A549 (cell line): ENCODE data around the gene KDM8. TPM values are rescaled to one million over a fixed set of nuclear protein-coding genes. Genes with fewer than 3 reads are reported as not detected.

Experiments
- ATAC-seq, 2 experiments: fragments of 200-7000 bp in 1 of 2; fragments of >200 bp in 1 of 2; cut with Nextera tagmentation in 1 of 2; cut with Tn5 transposase in 1 of 2; 3 replicates each; pipeline versions ENCODE4 v1.8.0 to v1.9.1; 2018 to 2020; ENCODE audit warnings: mild to moderate bottlenecking in 1 of 2, moderate library complexity in 1 of 2
- CTCF ChIA-PET: fragments of 300-600 bp; sonication (Branson Sonifier 250); formaldehyde crosslinking; extraction: SDS; loops from one replicate; lab custom pipeline; 2021; ENCODE audit warnings: antibody characterized with exemption, inconsistent platforms; lab: Yijun Ruan, JAX
- POLR2A ChIA-PET: fragments of 350-600 bp; formaldehyde crosslinking; extraction: SDS; loops from one replicate; lab custom pipeline; 2021; ENCODE audit warnings: antibody characterized with exemption, inconsistent platforms; lab: Yijun Ruan, JAX
- DNase-seq, 2 experiments: peaks; one replicate each; pipeline versions ENCODE4 v3.0.0 to v3.0.0-alpha.2; 2011 to 2016; ENCODE audit warnings: low read depth in 1 of 2, low spot score in 1 of 2
- FAIRE-seq: peaks from 2 replicates; lab custom pipeline; 2011; peaks lifted over from hg19 to GRCh38; lab: Jason Lieb, UNC
- H3K27ac ChIP-seq, 2 experiments: fragments of >200 bp; sonication (Bioruptor Twin); formaldehyde crosslinking; 3 replicates each; pipeline ENCODE4 v1.5.1; 2016 to 2017
- H3K4me1 ChIP-seq: fragments of >200 bp; sonication (Bioruptor Twin); formaldehyde crosslinking; 3 replicates; pipeline ENCODE4 v1.6.1; 2016
- H3K4me2 ChIP-seq: fragments of >200 bp; sonication (Bioruptor Twin); formaldehyde crosslinking; 3 replicates; pipeline ENCODE4 v1.6.1; 2016
- H3K4me3 ChIP-seq: fragments of >200 bp; sonication (Bioruptor Twin); formaldehyde crosslinking; 3 replicates; pipeline ENCODE4 v1.5.1; 2016
- H3K9me3 ChIP-seq: fragments of >200 bp; sonication (Bioruptor Twin); formaldehyde crosslinking; 3 replicates; pipeline ENCODE4 v1.6.1; 2016
- BHLHE40 ChIP-seq: IDR thresholded peaks from 2 replicates; pipeline ENCODE4 v1.6.1; 2012; ENCODE audit warnings: low read depth, low read length, inconsistent platforms
- CBX8 ChIP-seq: fragments of 200-600 bp; sonication (generic); IDR thresholded peaks from 2 replicates; pipeline ENCODE4 v1.6.1; 2016
- CEBPB ChIP-seq, 2 experiments: fragments of >200 bp in 1 of 2; sonication (Bioruptor Twin) in 1 of 2; formaldehyde crosslinking in 1 of 2; IDR thresholded peaks; 2 replicates each; pipeline ENCODE4 v1.6.1; 2012 to 2016
- CHD4 ChIP-seq: fragments of 200-600 bp; sonication (generic); IDR thresholded peaks from 2 replicates; pipeline ENCODE4 v1.6.1; 2016; ENCODE audit warnings: antibody characterized with exemption, mild to moderate bottlenecking, borderline replicate concordance
- EHMT2 ChIP-seq: fragments of 200-600 bp; sonication (generic); IDR thresholded peaks from 2 replicates; pipeline ENCODE4 v1.6.1; 2016; ENCODE audit warnings: antibody characterized with exemption, low read depth, mild to moderate bottlenecking, moderate library complexity
- ESRRA ChIP-seq: fragments of 150-350 bp; IDR thresholded peaks from 2 replicates; pipeline ENCODE4 v1.6.1; 2014; ENCODE audit warnings: mild to moderate bottlenecking, low read length, borderline replicate concordance
- FOXS1 ChIP-seq: fragments of 250-450 bp; sonication (Bioruptor Pico); IDR thresholded peaks from 2 replicates; pipeline ENCODE4 v1.5.0; 2020; ENCODE audit warnings: mild to moderate bottlenecking, moderate library complexity
- GATA3 ChIP-seq: IDR thresholded peaks from 2 replicates; pipeline ENCODE4 v1.6.1; 2012; ENCODE audit warnings: borderline replicate concordance
- HOXA7 ChIP-seq: fragments of 250-450 bp; sonication (Bioruptor Pico); IDR thresholded peaks from 2 replicates; pipeline ENCODE4 v1.5.0; 2020; ENCODE audit warnings: mild to moderate bottlenecking, moderate library complexity
- HOXB13 ChIP-seq: fragments of 250-450 bp; sonication (Bioruptor Pico); IDR thresholded peaks from 2 replicates; pipeline ENCODE4 v1.5.0; 2020; ENCODE audit warnings: low read depth, mild to moderate bottlenecking, moderate library complexity
- JUNB ChIP-seq: fragments of >200 bp; sonication (Bioruptor Twin); formaldehyde crosslinking; IDR thresholded peaks from 2 replicates; pipeline ENCODE4 v1.6.1; 2016
- KDM1A ChIP-seq: fragments of 200-600 bp; sonication (generic); IDR thresholded peaks from 2 replicates; pipeline ENCODE4 v1.6.1; 2016; ENCODE audit warnings: low read depth, mild to moderate bottlenecking
- MAFK ChIP-seq: fragments of 450-650 bp; IDR thresholded peaks from 2 replicates; pipeline ENCODE4 v1.6.1; 2014; ENCODE audit not compliant: partially characterized antibody
- MAZ ChIP-seq: fragments of 150-350 bp; IDR thresholded peaks from 2 replicates; pipeline ENCODE4 v1.6.1; 2014; ENCODE audit warnings: antibody characterized with exemption, low read depth, low read length, borderline replicate concordance
- MYC ChIP-seq: IDR thresholded peaks from 2 replicates; pipeline ENCODE4 v1.6.1; 2012; ENCODE audit warnings: mild to moderate bottlenecking, inconsistent platforms, low read length, improper control_type of control experiment, borderline replicate concordance
- NR3C1 ChIP-seq: fragments of >200 bp; sonication (Bioruptor Twin); formaldehyde crosslinking; IDR thresholded peaks from 3 replicates; pipeline ENCODE4 v1.6.1; 2017
- POLR2A ChIP-seq: IDR thresholded peaks from 2 replicates; pipeline ENCODE4 v1.6.1; 2012; ENCODE audit warnings: mild to moderate bottlenecking, low read length
- RAD21 ChIP-seq, 2 experiments: fragments of >200 bp in 1 of 2; sonication (Bioruptor Twin) in 1 of 2; formaldehyde crosslinking in 1 of 2; IDR thresholded peaks in 1 of 2; conservative IDR thresholded peaks in 1 of 2; 2 replicates in 1 of 2; 3 replicates in 1 of 2; pipeline ENCODE4 v1.6.1; 2012 to 2018; ENCODE audit warnings: inconsistent platforms in 1 of 2
- RCOR1 ChIP-seq: fragments of 150-350 bp; IDR thresholded peaks from 2 replicates; pipeline ENCODE4 v1.6.1; 2014; ENCODE audit warnings: antibody characterized with exemption, low read length, low read depth
- SMC3 ChIP-seq: fragments of >200 bp; sonication (Bioruptor Twin); formaldehyde crosslinking; IDR thresholded peaks from 3 replicates; pipeline ENCODE4 v1.6.1; 2018; ENCODE audit warnings: inconsistent platforms
- TFCP2L1 ChIP-seq: fragments of 250-450 bp; sonication (Bioruptor Pico); IDR thresholded peaks from 2 replicates; pipeline ENCODE4 v1.5.0; 2021; ENCODE audit warnings: mild to moderate bottlenecking
- ZFP36 ChIP-seq: fragments of 450-650 bp; IDR thresholded peaks from 2 replicates; pipeline ENCODE4 v1.6.1; 2014; ENCODE audit warnings: borderline replicate concordance; ENCODE audit not compliant: partially characterized antibody
- ZSCAN20 ChIP-seq: fragments of 250-450 bp; sonication (Bioruptor Pico); IDR thresholded peaks from 2 replicates; pipeline ENCODE4 v1.8.0; 2022; ENCODE audit warnings: mild to moderate bottlenecking, moderate library complexity
- WGBS: methylation state at CpG from one replicate; pipeline ENCODE4 v1.1.6; 2017; ENCODE audit errors: missing lambda C conversion rate; 5-methylcytosine and 5-hydroxymethylcytosine counted together
- polyA plus RNA-seq, 4 experiments: library from polyadenylated mRNA; depleted of rRNA in 3 of 4; stranded (reverse); fragments of >200 nt; fragmentation: RNase III in 1 of 4; extraction: RNeasy Plus Mini Kit Qiagen cat#74134 plus additional on column Dnase treatment in 1 of 4; gene quantifications; 2 replicates in 3 of 4; 3 replicates in 1 of 4; pipeline ENCODE4 v1.2.3, GENCODE V29; 2011 to 2017
- TF ChIP-seq, protein P1 (sequence below): fragments of 450-650 bp; IDR thresholded peaks from 2 replicates; pipeline ENCODE4 v1.6.1; 2014; ENCODE audit warnings: antibody characterized with exemption
- TF ChIP-seq, protein P2 (sequence below): fragments of >200 bp; sonication (Bioruptor Twin); formaldehyde crosslinking; IDR thresholded peaks from 3 replicates; pipeline ENCODE4 v1.5.1; 2016
- TF ChIP-seq, protein P3 (sequence below): fragments of >200 bp; sonication (Bioruptor Twin); formaldehyde crosslinking; IDR thresholded peaks from 3 replicates; pipeline ENCODE4 v1.6.1; 2016

The KDM8 gene
- polyA plus RNA-seq, 2 of the 4 experiments (the other 2 are of a cell fraction), result 1.6 to 2.3 TPM

DNA sequence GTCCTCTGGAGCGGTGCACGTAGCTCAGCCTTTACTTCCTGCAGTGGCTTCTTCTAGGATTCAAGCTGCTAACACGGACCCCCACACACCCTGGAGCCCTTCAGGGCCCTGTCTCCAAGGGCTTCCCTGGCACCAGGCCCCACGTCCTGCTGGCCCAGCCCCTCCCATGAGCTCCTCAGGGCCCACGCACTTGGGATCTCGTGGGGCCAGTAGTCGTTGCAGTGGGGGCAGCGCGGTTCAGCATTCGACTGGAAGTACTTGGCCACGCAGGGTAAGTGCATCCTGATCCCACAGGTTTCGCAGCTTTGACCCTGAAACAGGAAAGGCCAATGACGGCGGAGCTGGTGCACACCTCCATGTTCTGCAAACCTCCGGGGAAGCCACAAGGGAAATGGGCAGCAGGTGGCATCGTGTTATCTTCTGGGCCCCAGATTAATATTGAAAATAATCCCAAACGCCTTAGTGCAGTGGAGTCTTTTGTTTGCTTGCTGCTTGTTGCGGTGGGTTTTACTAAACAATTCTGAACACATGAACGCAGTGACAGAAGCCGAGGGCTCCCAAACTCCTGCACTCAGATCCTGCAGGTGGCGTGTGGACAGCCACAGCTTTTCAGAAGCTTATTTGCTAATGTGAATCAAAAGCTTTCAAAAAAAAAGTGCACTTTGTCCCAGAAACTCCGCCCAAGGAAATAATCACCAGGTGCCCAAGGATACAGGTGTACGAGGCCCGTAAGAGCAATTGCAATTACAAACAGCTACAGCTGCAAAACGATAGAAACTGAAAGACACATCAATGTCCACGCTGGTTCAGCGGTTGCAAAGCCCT, 22.4 kb downstream of the KDM8 start:
- Histone ChIP-seq H3K4me2 (no peak overlapping the region), H3K4me3 (no peak overlapping the region), H3K27ac (no peak overlapping the region)
- CTCF ChIA-PET, result interaction anchor here (0.7 to 7.4 kb wide), 9 partner anchors 9 to 233 kb away, joined by 3 to 72 read pairs (median 3); no protein-coding TSS in a partner anchor
- no peak for DNase-seq
- TF ChIP-seq NR3C1, result no peak
- TF ChIP-seq FOXS1 (CRISPR knock-in tag), result no peak
- TF ChIP-seq MAFK, result no peak
- TF ChIP-seq, protein P1, sequence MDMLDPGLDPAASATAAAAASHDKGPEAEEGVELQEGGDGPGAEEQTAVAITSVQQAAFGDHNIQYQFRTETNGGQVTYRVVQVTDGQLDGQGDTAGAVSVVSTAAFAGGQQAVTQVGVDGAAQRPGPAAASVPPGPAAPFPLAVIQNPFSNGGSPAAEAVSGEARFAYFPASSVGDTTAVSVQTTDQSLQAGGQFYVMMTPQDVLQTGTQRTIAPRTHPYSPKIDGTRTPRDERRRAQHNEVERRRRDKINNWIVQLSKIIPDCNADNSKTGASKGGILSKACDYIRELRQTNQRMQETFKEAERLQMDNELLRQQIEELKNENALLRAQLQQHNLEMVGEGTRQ, result no peak
- 0 out of 5 replicates have a peak, but pooled peaks of 1 of the 2 experiments have one; percentile 8 for TF ChIP-seq RAD21 (conservative IDR thresholded peaks at IDR 0.05 in 1 of 2, IDR thresholded peaks at IDR 0.05 in 1 of 2)
- TF ChIP-seq ZFP36, result no peak
- TF ChIP-seq KDM1A, result no peak
- no peak for TF ChIP-seq HOXB13 (CRISPR knock-in tag)
- TF ChIP-seq CEBPB (IDR thresholded peaks at IDR 0.05), result no peak
- TF ChIP-seq GATA3, result no peak
- TF ChIP-seq SMC3, result 0 out of 3 replicates have a peak, but pooled peaks have one; percentile 6
- TF ChIP-seq, all 56 proteins: peak for 2
- no peak for ATAC-seq
- POLR2A ChIA-PET, result interaction anchor here (1.3 kb wide), 1 partner anchor 22 kb away, joined by 3 read pairs; the partner anchor contains the start of gene KDM8
- WGBS, result 87% methylated on average over 22 of the region's 27 CpGs
- Histone ChIP-seq H3K9me3 (no peaks in the 10 kb centered on the region), H3K4me1 (peaks cover 6% of the 10 kb centered on the region; the same call in 2 of the 3 replicates)
- no peak for FAIRE-seq

DNA sequence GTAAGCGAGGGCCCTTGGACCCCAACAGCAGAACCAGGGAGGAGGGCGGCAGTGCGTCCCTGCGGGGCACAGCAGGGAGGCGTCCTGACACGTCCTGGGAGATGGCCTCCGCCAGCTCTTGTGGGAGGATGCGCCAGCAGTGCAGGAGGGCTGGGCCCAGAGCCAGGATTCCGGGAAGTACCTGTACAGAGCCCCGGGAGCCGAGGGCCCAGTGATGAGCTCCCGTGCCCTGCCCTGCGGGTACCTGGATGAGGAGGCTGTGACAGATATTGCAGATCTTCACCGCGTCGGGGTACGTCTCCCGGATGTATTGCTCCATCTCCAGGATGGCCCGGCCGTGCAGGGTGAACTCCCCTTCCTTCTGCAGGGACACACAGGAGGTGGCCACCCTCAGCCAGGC, 23.1 kb downstream of the KDM8 start:
- DNase-seq (no peak), FAIRE-seq (no peak), ATAC-seq (no peak)
- H3K9me3 ChIP-seq, result no peaks in the 10 kb centered on the region
- H3K4me1 ChIP-seq, result peaks cover 6% of the 10 kb centered on the region; the same call in 2 of the 3 replicates
- WGBS, result 85% methylated on average over 20 of the region's 20 CpGs
- no peak overlapping the region for H3K4me3 ChIP-seq
- ChIA-PET POLR2A (interaction anchor here (2.3 kb wide), 1 partner anchor 23 kb away, joined by 9 read pairs; the partner anchor contains the start of gene KDM8), CTCF (interaction anchor here (0.7 to 7.4 kb wide), 5 partner anchors 8 to 161 kb away, joined by 3 to 72 read pairs (median 8); no protein-coding TSS in a partner anchor)
- H3K27ac ChIP-seq, result no peak overlapping the region
- H3K4me2 ChIP-seq, result no peak overlapping the region
- TF ChIP-seq TFCP2L1 (CRISPR knock-in tag) (no peak), CBX8 (no peak), BHLHE40 (no peak), MAZ (no peak), MYC (no peak), ZSCAN20 (CRISPR knock-in tag) (no peak), CHD4 (no peak), RCOR1 (no peak), NR3C1 (no peak), JUNB (no peak), POLR2A (no peak), HOXA7 (CRISPR knock-in tag) (no peak), EHMT2 (no peak), ESRRA (no peak), HOXB13 (CRISPR knock-in tag) (no peak)
- TF ChIP-seq, protein P2, sequence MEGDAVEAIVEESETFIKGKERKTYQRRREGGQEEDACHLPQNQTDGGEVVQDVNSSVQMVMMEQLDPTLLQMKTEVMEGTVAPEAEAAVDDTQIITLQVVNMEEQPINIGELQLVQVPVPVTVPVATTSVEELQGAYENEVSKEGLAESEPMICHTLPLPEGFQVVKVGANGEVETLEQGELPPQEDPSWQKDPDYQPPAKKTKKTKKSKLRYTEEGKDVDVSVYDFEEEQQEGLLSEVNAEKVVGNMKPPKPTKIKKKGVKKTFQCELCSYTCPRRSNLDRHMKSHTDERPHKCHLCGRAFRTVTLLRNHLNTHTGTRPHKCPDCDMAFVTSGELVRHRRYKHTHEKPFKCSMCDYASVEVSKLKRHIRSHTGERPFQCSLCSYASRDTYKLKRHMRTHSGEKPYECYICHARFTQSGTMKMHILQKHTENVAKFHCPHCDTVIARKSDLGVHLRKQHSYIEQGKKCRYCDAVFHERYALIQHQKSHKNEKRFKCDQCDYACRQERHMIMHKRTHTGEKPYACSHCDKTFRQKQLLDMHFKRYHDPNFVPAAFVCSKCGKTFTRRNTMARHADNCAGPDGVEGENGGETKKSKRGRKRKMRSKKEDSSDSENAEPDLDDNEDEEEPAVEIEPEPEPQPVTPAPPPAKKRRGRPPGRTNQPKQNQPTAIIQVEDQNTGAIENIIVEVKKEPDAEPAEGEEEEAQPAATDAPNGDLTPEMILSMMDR, result no peak
- TF ChIP-seq, protein P3, sequence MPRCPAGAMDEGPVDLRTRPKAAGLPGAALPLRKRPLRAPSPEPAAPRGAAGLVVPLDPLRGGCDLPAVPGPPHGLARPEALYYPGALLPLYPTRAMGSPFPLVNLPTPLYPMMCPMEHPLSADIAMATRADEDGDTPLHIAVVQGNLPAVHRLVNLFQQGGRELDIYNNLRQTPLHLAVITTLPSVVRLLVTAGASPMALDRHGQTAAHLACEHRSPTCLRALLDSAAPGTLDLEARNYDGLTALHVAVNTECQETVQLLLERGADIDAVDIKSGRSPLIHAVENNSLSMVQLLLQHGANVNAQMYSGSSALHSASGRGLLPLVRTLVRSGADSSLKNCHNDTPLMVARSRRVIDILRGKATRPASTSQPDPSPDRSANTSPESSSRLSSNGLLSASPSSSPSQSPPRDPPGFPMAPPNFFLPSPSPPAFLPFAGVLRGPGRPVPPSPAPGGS, result no peak
- TF ChIP-seq, all 56 proteins: peak for 0
